Measurements from ENCODE around the gene CABS1. TPM values are rescaled to one million over a fixed set of nuclear protein-coding genes. Genes with fewer than 3 reads are reported as not detected.
A peak's percentile ranks its signal among the peaks of the same experiment; 100 is the strongest.

Gene CABS1
- total RNA-seq, 1 donor from 2014 or later: 0.26 TPM

GRCh38 chr4:70297576-70297975 is 37.2 kb upstream of the CABS1 start:
- peaks cover 1% of the 10 kb centered on the region for H3K36me3 Mint-ChIP-seq
- peaks cover 5% of the 10 kb centered on the region for H3K4me1 ChIP-seq
- peaks cover 7% of the 10 kb centered on the region for H3K27me3 Mint-ChIP-seq (ENCODE audit: insufficient read depth, low read depth)
- no peaks in the 10 kb centered on the region for H3F3A ChIP-seq (ENCODE audit: low read depth)
- H4K20me1 ChIP-seq (ENCODE audit: low read depth): no peaks in the 10 kb centered on the region
- no peaks in the 10 kb centered on the region for H3K36me3 ChIP-seq
- no peak overlapping the region for H3K4me2 ChIP-seq
- H3K4me3 ChIP-seq: no peak overlapping the region
- no peak overlapping the region for H3K4me3 Mint-ChIP-seq
- no peak overlapping the region for H2AFZ ChIP-seq (replicated peaks)
- H3K9ac ChIP-seq: no peak overlapping the region
- H3K9me3 ChIP-seq (ENCODE audit: low read depth): no peaks in the 10 kb centered on the region
- no peaks in the 10 kb centered on the region for H3K79me2 ChIP-seq (ENCODE audit: low read depth)
- H3K27ac ChIP-seq: no peak overlapping the region
- no peak for TF ChIP-seq EZH2phosphoT487 (IDR thresholded peaks at IDR 0.05)
- TF ChIP-seq, protein P1, sequence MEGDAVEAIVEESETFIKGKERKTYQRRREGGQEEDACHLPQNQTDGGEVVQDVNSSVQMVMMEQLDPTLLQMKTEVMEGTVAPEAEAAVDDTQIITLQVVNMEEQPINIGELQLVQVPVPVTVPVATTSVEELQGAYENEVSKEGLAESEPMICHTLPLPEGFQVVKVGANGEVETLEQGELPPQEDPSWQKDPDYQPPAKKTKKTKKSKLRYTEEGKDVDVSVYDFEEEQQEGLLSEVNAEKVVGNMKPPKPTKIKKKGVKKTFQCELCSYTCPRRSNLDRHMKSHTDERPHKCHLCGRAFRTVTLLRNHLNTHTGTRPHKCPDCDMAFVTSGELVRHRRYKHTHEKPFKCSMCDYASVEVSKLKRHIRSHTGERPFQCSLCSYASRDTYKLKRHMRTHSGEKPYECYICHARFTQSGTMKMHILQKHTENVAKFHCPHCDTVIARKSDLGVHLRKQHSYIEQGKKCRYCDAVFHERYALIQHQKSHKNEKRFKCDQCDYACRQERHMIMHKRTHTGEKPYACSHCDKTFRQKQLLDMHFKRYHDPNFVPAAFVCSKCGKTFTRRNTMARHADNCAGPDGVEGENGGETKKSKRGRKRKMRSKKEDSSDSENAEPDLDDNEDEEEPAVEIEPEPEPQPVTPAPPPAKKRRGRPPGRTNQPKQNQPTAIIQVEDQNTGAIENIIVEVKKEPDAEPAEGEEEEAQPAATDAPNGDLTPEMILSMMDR (IDR thresholded peaks at IDR 0.05): no peak
- no peak for DNase-seq (ENCODE audit: low spot score)
- H3K4me1 Mint-ChIP-seq: no peaks in the 10 kb centered on the region
- no peaks in the 10 kb centered on the region for H3K27me3 ChIP-seq
- no peak overlapping the region for H3K27ac Mint-ChIP-seq
- H3K9me3 Mint-ChIP-seq: peaks cover 2% of the 10 kb centered on the region

- Mint-ChIP-seq H3K4me1 (no peaks in the 10 kb centered on the region), H3K27ac (no peak overlapping the region), H3K9me3 (peaks cover 2% of the 10 kb centered on the region), H3K36me3 (peaks cover 1% of the 10 kb centered on the region), H3K27me3 (ENCODE audit: insufficient read depth, low read depth) (peaks cover 7% of the 10 kb centered on the region), H3K4me3 (no peak overlapping the region)
- Histone ChIP-seq H3K27me3 (no peaks in the 10 kb centered on the region), H4K20me1 (ENCODE audit: low read depth) (no peaks in the 10 kb centered on the region), H3K27ac (no peak overlapping the region), H3K4me2 (no peak overlapping the region), H3K36me3 (no peaks in the 10 kb centered on the region), H3K9me3 (ENCODE audit: low read depth) (no peaks in the 10 kb centered on the region), H3K4me3 (no peak overlapping the region), H3K4me1 (peaks cover 5% of the 10 kb centered on the region), H3F3A (ENCODE audit: low read depth) (no peaks in the 10 kb centered on the region), H3K9ac (no peak overlapping the region), H2AFZ (replicated peaks) (peak overlapping the region; percentile 15), H3K79me2 (ENCODE audit: low read depth) (no peaks in the 10 kb centered on the region)
- DNase-seq (ENCODE audit: low spot score): no peak
- TF ChIP-seq EZH2 (IDR thresholded peaks at IDR 0.05) (no peak), EZH2phosphoT487 (IDR thresholded peaks at IDR 0.05) (no peak)
- TF ChIP-seq, protein P1 (IDR thresholded peaks at IDR 0.05): no peak
These were observed 36.7 kb upstream of the CABS1 start for GRCh38 chr4:70298051-70298450.

- Histone ChIP-seq H2AFZ (replicated peaks) (no peak overlapping the region), H3K4me3 (no peak overlapping the region), H3K27me3 (no peaks in the 10 kb centered on the region), H3K79me2 (ENCODE audit: low read depth) (no peaks in the 10 kb centered on the region), H3K36me3 (no peaks in the 10 kb centered on the region), H3K4me2 (no peak overlapping the region), H3K27ac (no peak overlapping the region), H3K4me1 (peaks cover 8% of the 10 kb centered on the region), H3K9me3 (ENCODE audit: low read depth) (no peaks in the 10 kb centered on the region), H4K20me1 (ENCODE audit: low read depth) (no peaks in the 10 kb centered on the region), H3F3A (ENCODE audit: low read depth) (no peaks in the 10 kb centered on the region), H3K9ac (no peak overlapping the region)
- no peak overlapping the region for H3K27ac Mint-ChIP-seq
- H3K4me3 Mint-ChIP-seq: no peak overlapping the region
- peaks cover 4% of the 10 kb centered on the region for H3K4me1 Mint-ChIP-seq
- peaks cover 1% of the 10 kb centered on the region for H3K36me3 Mint-ChIP-seq
- no peak for DNase-seq (ENCODE audit: low spot score)
- TF ChIP-seq, protein P1 (IDR thresholded peaks at IDR 0.05): no peak
- TF ChIP-seq EZH2phosphoT487 (IDR thresholded peaks at IDR 0.05) (no peak), EZH2 (IDR thresholded peaks at IDR 0.05) (no peak)
- peaks cover 5% of the 10 kb centered on the region for H3K27me3 Mint-ChIP-seq (ENCODE audit: insufficient read depth, low read depth)
- peaks cover 2% of the 10 kb centered on the region for H3K9me3 Mint-ChIP-seq
These were observed 35.1 kb upstream of the CABS1 start for GRCh38 chr4:70299643-70300042.
